Fibroblast of skin of right quadriceps (primary cell): ENCODE measurements around the gene USP48.
A peak's percentile ranks its signal among the peaks of the same experiment; 100 is the strongest.

Source experiments
- DNase-seq: peaks from one replicate; pipeline ENCODE4 v3.0.0-alpha.2; 2013

Gene USP48

DNA sequence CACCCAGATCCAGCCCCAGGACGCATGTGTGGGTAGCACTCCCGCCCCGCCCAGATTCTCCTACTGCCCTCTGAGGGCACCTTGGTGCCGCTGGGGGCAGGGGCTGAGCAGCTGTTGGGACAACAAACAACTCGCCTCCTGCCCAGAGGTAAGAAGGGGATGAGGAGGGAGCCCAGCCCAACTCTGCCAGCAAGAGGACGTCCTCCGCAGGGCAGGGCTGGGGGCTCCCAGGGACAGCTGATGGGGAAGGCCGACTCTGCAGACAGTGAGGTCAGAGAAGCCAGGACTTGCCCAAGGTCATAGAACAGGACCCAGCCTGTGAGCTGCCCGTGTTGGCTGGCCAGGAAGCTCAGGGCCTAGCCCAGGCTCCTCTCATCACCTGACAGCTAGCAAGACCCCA is 132.5 kb downstream of the USP48 start:
- DNase-seq: no peak

DNA sequence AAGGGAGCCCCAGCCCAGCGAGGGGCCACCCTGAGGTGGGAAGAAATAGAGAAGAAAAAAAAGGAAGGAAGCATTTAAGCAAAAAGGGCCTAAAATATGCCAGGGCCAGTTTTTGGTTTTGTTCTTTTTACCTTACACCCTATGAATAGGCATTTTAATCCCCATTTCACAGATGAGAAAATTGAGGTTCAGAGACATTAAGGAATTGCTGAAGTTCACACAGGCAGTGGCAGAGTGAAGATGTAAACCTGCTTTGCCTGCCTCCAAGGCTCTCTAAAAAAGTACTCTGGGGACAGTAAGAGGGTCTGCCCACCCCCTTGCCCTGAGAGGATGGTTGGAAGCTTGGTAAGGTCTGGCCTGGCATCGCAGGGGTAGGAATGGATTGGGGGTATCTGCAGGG is 133.6 kb downstream of the USP48 start:
- DNase-seq: no peak

DNA sequence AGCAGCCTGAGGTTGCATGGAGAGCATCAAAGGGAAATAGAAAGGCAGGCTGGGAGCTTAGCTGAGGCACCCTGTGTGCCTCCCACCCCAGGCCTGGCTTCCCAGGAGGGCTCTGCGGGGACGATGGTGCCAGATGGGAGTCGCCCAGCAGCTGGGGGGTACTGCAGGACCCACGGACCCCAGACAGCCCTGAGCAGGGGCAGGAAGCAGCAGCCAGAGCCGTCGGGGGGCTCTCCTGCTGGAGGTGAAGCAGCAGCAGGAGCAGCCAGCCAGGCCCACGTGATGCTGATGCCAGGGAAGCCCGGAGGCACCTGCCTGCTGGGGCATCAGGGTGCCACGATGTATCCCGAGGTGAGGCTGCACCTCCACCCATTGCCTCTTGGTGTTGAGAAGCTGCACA is 134.2 kb downstream of the USP48 start:
- DNase-seq: no peak

DNA sequence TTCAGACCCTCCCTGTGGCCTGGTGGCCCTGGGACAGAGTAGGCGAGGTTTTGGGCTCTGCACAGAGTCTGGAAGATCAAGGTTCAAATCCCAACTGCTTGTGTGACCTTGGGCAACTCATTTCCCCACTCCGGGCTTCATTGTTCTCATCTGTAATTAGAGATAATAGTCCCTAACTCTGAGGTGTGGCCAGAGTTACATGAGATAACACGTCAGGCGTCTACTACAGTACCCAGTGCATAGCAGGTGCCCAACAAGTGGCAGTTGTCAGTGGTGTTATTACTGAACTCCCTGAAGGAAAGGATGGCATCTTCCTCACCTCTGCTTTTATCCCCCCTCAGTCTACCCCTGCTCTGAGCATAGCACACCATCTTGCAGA is 134.6 kb downstream of the USP48 start:
- no peak for DNase-seq

DNA sequence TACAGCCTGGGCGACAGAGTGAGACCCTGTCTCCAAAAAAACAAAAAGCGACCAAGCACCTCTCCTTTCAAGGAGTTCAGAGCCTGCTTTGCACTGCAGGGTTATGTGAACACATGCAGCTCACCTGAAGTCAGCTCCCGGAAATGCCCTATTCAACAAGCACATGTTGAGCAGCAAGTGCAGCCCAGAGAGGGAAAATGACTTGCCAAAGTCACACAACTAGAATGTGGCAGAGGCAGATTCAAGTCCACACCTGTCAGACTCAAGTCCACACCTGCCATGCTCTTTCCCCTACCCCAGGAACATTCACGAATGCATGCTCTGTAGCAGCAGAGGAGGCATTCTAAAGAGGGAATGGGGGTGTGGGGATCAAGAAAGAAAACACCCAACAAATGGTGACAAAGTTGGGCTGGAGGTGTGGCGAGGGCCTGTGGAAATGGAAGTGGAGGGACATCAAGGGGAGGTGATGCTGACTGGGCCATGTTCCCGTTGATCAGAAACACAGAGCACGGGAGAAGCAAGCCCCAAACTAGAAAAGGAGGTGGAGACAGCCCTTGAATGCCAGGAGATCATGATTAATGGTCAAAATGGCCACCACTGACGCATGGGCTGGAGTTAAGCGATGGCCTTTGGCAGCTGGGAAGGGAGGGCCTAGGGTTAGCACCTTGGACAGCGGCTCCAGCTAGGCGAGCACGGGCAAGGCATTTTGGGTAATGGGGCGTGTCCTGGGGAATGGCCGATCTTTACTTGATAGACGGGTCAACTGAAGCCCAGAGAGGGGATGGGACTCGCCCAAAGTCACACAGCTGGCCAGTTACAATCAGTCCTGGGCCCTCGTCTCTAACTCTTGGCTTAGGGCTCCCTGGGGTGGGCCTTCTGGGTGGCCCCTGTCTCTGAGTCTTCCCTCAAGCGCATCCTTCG is 135.3 kb downstream of the USP48 start:
- peak; percentile 42 for DNase-seq

DNA sequence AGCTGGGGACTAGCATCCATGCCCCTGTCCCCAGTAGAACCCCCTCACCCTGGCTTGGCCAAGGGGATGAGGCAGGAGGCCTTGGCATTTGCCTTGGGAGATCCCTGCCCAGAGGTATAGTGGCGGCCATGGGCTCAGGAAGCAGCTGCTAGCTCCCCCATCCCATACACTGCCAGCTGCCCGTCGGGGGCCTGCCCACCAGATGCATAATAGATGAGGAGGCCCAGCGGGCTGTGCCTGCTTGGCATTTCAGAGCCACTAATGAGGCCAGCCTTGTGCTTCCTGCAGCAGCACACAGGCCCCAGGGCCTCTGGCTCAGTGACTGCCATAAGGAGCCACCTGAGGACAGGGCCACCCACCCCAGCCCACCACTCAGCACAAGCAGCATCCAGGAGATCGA is 137.4 kb downstream of the USP48 start:
- DNase-seq: no peak

DNA sequence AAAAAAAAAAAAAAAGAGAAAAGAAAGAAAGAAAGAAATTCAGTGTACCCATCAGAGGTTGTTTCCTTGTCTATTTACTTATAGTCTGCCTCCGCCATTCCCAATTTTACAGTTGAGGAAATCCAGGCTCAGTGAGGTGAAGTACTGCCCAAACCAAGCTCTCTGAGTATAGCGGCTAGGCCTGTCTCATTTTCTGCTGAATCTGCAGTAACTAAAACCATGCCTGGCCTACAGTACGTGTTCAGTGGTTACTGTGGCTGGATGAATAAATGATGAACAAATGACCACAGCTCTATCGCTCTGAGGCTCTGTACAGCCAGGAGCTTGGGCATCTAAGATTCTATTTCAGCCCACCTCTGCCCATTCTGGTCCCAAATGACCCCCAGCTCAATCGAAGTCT is 138.0 kb downstream of the USP48 start:
- DNase-seq: no peak

DNA sequence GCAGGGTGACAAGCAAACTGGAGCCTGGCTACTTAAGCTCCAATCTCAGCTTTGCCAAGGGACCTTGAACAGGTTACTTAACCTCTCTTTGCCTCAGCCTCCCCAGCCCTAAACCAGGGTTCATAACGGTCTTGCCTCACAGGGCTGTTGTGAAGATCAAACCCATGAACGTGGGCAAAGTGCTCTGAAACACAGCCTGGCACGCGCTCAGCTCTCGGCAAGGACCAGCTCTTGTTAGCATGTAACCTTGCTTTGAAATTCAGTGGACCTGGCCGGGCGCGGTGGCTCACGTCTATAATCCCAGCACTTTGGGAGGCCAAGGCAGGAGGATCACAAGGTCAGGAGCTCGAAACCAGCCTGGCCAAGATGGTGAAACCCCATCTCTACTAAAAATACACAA is 138.6 kb downstream of the USP48 start:
- DNase-seq: no peak

DNA sequence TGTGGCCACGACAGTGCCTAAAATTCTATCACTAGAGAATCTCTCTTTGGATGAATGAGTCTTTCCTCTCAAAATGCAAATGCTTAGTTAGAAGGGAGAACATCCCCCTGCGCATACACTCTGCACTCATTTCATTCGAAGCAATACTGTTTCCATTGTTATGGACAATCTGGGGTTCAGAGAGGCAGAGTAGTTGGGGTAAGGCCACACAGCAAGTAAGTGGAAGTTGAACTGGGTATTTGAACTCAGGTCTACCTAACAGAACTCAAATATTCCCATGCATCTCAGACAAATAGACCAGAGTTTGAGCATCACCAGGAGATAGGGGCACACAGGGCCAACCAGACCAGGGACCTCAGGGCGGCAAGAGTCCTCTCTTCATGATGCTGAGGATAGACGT is 139.3 kb downstream of the USP48 start:
- no peak for DNase-seq

DNA sequence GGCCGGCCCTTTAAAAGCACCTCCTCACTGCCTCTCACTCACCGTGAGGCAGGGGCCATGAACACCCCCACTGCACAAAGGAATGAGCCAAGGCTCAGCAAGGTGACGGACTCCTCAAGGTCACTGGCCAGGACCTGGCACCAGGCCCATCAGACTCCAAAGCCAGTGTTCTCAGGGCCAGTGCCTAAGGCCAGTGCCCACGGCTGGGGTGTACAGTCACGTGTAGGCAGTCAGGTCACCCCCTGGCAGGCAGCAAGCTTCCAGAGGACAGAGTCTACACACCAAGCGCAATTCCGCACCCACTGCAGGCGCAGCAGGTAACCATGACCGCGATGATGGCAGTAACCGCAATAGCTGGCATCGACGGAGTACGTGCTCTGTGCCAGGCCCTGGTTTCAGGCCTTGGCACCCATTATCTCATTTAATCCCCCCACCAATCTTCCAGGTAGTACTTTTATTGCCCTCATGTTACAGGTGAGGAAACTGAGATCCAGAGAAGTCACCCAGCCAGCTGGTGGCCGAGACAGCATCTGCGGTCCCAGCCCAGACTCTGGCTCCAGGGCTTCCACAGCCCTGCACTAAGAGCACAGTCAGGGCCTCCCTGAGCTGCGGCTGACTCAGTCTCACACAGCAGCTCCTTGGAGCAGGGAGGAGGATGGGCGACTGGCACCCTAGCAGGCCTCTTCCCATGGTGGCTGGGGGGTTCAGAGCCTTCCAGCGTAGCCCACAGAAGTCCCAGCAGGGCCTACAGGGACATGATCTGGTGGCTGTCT is 140.8 kb downstream of the USP48 start:
- no peak for DNase-seq

DNA sequence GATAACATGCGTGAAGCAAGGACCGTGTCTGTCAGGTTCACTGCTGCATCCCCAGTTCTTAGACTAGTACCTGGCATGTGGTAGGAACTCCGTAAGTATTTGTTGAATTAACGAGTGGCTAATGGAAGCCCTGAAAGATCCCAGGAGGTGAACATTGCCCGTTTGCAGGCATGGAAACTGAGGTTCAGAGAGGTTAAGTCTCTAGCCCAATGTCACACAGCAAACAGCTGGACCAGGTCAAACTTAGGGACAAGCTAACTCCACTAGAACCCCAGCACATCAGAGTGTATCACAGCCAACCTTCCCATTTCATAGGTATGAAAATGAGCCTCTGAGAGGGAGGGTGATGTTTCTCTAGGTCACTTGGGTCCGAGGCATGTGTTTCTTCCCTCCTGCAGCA is 141.4 kb downstream of the USP48 start:
- DNase-seq: no peak

DNA sequence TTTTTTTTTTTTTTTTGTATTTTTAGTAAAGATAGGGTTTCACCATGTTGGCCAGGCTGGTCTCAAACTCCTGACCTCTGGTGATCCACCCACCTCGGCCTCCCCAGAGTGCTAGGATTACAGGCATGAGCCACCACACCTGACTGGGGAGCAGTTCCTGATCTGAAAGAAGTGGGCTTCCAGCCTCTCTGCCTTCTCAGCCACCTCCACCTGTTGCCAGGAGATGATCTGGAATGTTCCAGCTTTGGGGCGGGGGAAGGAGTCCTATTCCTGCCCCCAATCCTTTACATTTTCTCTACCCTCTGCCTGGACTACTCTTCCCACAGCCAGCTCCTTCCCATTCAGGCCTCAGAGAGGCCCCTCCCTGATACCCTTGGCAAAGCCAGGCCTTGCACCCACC is 141.9 kb downstream of the USP48 start:
- DNase-seq: no peak

DNA sequence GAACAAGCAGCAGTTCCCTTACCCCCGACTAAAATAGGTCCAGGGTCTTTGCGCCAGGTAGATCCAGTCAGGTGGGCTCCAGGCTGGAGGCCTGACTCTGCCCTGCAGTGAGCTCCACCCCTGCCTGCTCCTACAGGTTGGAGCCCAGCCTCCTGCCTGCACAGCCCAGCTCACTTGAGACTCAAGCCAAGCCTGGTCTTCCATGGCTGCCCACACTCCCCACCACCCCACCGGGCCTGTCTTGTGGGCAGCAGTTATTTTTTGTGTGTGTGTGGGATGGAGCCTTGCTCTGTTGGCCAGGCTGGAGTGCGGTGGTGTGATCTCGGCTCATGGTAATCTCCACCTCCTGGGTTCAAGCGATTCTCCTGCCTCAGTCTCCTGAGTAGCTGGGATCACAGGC is 142.3 kb downstream of the USP48 start:
- no peak for DNase-seq

DNA sequence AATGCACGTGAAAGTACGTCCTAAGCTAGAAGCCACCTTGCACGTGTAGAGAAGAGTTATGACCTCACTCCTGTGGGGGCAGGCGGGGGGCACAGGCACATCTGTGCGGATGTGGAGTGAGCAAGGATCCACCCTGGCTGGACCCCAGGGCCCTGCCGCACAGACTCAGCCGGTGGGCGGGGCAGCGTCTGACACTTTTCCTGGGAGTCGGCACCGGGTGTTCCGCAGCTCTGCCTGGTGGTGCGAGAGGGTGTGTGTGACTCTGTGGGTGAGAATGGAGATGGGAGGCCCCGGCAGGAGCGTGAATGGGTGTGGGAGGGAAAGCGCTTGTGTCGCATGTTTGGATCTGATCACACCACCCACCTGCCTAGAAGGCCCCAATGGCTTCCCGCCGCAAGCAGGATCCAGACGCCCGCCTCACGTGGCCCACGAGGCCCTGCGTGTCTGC is 143.3 kb downstream of the USP48 start:
- no peak for DNase-seq

DNA sequence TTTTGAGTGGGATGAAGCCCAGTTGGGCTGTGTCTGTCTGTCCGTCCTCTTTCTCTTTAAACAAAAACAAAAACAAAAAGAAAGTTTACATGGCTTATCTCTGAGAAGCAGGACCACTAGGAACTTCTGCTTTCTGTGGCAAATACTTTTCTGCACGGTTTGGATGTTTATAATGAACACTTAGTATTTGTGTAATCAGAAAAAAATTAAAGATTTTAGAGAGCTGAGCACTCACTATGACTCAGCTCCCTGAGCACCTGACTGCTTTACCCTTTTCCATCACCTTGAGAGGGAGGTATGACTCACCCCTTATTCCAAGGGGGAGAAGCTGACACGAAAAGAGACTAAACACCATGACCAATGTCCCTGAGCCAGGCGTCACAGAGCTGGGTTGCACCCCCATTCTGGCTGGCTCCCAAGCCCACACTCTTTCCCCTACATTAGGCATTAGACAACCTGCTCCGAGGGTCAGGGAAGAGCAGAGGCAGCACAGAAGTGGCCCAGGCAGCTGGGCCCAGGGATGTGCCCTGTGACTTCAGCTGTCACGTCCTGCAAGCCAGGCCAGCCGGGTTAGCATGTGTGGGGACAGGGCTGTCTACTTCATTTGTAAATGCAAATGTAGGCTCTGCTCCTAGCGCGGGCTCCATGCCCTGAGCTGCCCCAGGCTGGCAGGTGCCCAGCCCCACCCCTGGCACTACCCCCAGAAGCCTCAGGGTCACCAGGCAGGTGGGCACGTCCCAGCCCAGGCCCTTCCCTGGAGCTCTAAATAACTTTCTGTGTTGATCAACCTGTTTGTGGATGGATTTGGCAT is 144.2 kb downstream of the USP48 start:
- DNase-seq: peak; percentile 27

DNA sequence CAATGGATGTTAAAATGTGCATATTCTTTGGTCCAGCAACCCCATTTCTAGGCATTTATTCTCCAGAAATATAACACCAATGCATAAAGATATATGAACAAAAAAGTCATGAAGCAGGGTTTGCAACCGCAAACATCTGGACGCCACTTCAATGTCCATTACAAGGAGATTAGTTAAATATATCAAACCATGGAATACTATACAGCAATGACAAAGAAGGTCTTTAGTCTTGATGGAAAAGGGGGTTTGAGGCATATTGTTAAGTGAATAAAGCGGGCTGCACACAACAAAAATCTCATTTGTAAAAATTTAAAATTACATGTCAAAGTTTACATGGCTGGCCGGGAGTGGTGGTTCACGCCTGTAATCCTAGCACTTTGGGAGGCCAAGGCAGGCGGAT is 145.4 kb downstream of the USP48 start:
- DNase-seq: no peak

DNA sequence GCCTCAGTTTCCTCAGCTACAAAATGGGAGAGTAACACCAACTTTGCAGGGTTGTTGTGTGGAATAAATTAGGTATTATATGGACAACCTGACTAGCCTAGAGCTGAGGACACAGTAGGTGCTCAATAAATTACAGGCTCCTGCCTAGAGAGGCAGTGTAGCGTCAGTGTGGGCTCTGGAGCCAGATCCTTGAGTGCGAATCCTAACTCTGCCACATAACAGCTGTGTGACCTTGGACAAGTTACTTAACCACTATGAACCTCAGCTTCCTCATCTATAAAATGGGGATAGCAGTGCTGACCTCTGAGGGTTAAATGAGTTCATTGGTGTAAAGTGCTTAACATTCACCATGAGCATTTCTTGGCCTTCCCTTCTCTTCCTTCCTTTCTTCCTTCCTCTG is 146.9 kb downstream of the USP48 start:
- DNase-seq: no peak

DNA sequence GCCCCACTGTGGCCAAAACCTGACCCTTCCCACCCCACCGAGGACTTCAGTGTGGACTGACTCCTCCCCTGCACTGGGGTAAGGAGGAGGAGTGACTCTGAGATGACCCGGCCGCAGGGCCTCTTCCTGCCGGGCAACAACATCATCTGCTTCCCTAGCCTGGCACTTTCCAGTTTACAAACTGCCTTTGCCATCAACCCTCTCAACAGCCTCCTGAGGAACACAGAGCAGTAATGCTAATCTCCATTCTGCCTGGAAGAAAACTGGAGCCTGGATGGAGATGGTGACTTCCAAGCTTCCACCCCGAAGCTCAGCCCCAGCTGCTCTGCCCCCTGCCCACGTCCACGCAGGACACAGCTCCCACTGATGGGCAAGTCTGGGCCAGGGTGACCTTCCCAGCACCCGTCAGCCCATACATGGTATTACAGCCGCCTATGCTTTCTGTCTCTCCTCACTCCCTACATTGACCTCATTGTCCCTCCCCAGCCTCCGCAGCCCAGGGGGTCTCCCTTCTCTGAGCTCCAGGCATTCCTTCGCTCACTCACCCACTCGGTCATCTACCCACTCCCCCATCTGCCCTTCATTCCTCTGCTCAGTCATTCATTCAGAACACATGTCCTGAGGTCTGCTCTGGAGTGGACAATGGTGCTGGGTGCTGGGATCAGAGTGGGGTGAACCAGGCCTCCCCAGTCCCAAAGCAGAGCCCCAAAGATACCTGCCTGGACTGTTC is 148.0 kb downstream of the USP48 start:
- DNase-seq: no peak

DNA sequence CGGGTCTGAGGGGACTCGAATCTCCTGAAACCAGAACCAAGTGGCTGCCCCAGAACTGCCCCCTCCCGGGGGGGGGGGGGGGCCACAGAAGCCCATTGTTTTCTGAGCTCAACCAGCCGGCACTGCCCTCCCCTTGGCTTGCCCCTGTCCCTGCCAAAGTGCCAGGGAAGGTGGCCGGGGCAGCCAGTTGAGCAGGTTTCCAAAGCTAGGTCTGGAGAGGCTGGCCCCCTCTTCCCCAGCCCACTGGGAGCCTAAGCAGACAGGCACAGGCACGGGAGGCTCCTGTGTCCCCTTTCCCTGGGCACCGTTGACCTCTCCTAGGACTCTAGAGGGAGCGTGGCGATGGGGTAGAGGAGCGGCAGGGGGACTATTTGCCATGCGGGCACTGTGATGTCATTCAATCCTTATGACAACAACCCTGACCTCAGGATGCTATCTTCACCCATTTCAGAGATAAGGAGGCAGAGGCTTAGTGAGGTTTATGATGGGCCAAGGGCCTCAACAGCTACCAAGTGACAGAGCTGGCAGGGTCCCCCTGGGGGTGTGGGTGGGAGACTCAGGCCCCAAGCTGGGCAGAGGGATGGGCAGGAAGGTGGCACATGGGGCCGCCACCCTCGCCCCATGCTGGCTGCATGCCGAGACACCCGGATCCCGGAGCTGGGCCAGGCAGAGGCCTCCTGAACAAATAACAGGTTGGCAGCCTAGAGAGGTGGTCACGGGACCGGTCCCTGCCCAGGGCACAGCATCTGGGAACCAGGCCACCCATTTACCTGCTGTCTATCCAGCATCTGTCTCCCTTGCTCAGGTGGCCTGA is 148.8 kb downstream of the USP48 start:
- DNase-seq: no peak

DNA sequence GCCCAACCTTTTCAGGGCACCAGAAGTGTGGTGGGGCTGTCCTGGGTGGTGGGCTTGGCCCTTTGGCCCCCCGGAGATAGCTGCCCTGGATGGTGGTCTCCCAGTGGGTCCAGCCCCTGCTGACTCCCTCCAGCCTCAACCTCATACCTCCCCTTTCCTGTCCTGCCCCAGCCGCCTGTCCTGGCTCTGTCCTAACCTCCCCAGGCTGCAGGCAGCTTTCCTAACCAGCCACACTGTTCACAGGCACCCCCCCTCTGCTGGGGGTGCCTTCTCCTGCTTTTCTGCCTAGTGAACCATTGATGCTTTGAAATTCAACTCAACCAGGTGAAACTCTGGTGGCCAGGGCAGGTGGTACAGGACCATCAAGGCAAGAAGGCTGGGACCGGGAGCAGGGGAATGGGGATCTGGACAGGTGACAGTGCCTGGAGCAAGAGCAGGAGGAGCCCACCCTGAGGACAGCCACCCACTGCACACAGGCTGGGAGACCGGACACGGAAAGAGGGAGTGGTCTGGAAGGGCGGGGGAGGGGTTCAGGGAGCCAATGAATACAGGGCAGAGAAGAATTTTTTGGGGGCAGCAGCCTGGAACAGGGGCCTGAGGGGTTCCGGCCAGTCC is 149.7 kb downstream of the USP48 start:
- DNase-seq: no peak
